Retina (tissue), 1 donor: Measurements from ENCODE around the gene PARP8.
"Not testable (repeated sequence)": the region's sequence is repeated elsewhere in the genome, so short reads cannot be mapped to it uniquely, and the experiment has no call there.

ENCODE experiments used
- DNase-seq: peaks from one replicate; pipeline ENCODE4 v3.0.0-alpha.2; 2016

Gene PARP8

DNA sequence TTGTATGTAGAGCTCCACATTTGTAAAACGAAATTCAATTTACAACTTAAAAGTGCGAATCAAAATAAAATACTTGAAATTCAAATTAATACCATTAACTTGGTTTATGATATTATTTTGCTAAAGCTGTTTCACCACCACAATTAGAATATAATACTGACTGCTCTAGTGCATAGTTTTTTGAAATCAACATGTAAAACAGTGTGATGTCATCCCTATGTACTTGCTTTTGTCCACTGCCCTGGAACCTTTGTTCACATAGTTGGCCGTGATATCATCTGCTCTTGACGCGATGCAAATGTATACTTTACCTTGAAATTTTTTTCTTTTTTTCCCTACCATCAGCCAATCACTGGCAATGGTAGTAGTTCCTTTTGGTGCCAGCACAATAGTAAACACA lies 125.4 kb downstream of the PARP8 start:
- no peak for DNase-seq

DNA sequence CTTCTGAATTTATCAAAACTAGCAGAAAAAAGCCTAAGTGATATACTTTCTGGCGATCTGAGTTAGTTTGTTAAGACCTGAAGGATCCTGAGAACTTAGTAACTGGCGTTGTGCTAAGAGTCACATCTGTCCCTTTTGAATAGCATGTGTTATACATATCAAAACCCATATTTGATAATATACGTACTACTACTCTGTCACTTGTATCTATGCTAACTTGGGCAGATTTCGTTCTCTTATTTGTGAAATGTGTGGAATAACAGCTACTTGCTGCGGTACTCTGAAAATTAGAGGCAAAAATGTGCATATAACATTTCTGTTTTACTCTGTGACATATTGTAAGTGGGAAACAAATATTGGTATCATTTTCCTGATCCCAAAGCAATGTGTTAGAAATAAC lies 126.4 kb downstream of the PARP8 start:
- no peak for DNase-seq

DNA sequence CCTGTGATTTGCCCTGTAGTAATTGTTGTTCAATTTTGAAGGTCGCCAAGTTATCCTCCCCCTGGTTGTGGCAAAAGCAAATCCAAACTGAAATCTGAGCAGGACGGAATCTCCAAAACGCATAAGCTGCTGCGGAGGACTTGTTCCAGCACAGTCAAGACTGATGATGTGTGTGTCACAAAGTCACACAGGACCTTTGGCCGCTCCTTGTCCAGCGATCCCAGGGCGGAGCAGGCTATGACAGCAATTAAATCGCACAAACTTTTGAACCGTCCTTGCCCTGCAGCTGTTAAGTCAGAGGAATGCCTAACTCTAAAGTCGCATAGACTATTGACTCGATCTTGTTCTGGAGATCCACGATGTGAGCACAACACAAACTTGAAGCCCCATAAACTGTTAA lies 128.4 kb downstream of the PARP8 start:
- DNase-seq: no peak

DNA sequence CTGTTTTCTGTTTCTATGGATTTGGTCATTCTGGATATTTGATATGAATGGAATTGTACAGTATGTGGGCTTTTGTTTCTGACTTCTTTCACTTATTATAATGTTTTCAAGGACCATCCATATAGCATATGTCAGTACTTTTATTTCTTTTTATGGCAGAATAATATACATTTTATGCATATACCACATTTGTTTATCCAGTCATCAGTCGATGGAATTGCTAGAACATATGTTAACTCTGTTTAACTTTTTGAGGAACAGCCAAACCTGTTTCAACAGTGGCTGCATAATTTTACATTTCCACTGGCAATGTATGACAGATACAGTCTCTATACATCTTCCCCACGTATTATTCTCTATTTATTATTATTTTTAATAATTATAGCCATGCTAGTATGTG lies 131.6 kb downstream of the PARP8 start:
- DNase-seq: no peak

DNA sequence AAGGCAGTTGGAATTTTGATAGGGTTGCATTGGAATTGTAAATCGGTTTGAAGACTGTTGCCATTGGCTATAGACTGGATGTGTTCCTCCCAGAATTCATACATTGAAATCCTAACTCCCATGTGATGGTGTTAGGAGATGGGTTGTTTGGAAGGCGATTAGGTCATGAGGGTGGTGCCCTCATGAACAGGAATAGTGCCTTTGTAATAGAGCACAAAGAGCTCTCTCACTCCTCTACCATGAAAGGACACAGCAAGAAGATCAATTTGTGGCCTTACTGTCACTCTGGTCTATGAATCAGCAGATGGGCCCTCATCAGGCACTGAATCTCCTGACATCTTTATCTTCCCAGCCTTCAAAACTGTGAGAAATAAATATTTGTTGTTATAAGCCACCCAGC lies 133.2 kb downstream of the PARP8 start:
- no peak for DNase-seq

DNA sequence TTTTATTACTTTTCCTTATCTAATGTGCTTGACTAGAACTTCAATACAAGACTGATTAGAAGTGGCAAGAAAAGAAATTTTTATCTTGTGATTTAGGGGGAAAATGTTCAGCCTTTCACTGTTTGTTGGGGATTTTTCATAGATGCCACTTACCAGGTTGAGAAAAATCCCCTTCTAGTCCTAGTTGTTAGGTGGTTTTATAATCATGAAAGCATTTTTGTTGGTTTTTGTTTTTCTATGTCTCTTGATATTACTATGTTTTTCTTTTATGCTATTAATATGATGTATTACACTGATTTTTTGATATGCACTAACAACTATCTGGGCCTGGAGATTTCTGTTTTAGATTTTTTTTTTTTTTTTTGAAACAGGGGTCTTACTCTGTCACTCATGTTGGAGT lies 134.0 kb downstream of the PARP8 start:
- DNase-seq: no peak

DNA sequence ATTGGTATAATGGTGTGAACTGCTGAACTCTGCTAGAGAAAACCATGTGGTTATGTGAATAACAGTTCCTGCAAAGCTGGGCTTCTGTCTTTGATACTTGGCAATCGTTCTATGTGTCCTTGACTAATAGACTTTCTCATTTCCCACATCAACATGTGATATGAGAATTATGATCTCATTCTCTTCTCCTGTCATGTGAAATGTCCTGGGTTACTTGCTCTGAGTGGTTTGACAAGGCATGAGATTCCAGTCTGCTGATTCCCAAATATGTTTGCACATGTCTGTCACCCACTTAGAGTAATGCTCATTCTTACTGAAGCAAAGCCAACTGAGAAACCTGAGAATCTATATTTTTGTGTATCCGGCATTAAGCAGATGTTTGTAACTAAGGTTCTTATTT lies 141.2 kb downstream of the PARP8 start:
- DNase-seq: no peak

DNA sequence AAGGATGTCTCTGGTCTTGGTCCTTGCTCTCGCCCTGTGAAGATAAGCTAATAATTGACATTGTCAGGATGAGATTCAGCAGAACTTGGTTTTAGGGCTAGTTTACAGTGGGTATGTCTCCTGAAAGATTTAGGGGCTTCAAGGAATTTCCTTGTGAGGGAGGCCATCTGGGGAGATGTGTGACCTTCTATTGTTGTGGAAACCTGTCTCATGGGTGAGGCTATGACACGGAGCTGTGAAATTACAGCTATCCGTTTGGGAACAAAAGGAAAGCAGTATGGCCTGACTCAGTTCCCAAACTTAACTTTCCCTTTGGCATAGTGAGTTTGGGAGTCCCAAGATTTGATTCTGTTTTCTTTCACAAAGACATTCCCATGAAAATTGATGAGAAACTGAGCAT lies 142.0 kb downstream of the PARP8 start:
- no peak for DNase-seq

DNA sequence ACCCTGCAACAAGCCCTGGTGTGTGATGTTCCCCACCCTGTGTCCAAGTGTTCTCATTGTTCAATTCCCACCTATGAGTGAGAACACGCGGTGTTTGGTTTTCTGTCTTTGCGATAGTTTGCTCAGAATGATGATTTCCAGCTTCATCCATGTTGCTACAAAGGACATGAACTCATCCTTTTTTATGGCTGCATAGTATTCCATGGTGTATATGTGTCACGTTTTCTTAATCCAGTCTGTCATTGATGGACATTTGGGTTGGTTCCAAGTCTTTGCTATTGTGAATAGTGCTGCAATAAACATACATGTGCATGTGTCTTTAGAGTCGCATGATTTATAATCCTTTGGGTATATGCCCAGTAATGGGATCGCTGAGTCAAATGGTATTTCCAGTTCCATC lies 145.3 kb downstream of the PARP8 start:
- DNase-seq: not testable (repeated sequence)

DNA sequence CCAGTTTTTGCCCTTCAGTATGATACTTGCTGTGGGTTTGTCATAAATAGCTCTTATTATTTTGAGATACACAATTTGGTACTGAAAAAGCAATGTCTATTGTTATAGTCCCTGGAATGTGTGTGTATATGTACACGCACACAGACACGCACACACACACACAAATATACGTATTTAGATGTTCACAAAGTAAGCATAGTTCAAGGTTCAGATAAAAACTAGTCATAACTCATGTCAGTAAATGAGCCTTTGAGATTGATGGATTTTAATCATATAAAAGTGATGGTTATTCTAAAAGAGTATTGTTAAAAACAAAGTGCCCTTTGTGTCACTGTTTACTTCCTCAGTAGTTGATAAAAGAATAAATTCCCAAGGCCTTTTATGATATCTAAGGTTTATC lies 147.3 kb downstream of the PARP8 start:
- no peak for DNase-seq

DNA sequence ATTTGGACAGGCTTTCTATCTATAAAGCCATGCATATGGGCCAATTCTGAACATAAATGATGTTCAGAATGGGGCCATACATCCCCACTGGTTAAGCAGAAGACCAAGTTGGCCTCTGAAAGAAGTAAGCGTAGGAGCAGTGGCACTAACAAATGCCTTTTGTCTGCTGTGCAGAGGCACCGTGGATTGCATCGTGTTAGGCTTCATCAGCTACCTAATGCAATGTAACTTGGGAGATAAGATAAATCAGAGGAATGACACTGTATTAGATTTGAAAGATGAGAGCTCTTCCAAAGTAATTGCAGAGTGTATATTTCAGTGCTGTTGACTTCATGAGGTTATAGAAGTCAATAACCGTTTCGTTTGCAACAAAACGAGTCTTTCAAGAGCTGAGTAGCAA lies 148.1 kb downstream of the PARP8 start:
- DNase-seq: no peak

DNA sequence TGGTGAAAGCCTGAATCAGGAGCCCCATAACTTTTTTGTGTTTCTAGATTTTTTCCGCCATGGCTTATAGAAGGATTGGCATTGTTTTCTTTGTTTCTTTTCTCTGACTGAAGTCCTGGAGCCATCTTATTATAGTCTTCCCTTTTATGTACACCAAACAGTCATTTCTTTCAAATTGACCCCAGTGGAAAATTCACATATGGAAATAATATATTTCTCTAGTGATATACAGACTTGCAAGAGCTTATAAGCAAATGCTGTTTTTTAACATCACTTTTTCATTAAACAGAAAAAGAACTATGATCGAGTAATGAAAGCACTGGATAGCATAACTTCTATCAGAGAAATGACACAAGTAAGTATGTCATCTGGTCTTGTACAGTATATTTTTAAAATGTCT lies 155.6 kb downstream of the PARP8 start:
- no peak for DNase-seq

DNA sequence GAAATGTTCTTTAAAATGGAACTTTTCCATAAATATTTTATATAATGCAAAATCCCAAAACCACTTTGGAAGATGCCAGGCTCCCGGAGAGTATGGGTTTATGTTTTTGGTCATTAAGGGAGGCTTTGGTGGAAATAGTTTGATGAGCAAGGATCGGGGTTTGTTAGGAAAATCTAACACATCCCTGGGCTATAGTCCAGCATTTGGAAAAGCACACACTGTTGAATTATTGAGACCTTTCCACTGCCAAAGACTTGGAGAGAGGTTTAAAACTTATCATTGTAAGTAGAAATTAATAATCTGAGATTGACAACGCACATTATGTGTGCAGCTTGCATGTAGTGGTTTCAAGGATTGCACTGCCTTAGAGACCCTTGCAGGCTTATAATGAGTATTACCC lies 156.3 kb downstream of the PARP8 start:
- DNase-seq: no peak

DNA sequence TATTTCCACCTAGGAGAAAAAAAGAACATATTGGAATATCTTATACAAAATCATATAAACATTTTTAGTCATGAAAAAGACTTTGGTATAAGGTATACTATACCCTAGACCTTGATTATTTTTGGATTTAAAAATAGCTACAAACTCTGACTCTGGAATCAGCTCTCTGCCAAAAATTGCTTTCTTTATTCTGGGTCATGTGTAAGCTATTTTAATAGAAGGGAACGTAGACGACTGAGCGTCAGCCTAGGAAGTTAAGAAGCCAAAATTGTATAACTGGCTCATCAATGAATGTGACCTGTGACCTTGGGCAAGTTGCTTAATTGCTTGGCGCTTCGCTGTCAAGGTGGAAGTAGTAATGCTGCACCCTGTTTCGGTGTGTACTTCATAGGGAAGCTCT lies 157.1 kb downstream of the PARP8 start:
- DNase-seq: no peak

DNA sequence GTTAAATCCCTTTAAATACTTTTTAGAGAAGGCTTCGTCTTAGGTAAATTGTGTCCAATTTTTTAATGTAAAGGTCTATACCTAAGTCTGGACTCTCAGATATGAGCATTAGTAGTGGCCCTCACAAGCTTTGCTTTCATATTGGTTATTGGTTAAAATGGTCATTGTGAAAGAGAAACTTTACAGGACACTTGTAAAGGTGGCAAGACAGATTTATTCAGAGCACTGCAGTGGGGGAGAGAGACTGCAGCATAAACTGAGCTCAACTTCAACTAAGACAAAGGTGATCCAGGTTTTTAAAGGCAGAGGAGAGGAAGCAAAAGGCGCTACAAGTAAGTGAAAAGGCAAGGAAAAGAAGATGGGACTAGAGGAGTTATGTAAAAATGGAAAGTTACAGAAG lies 157.7 kb downstream of the PARP8 start:
- no peak for DNase-seq

DNA sequence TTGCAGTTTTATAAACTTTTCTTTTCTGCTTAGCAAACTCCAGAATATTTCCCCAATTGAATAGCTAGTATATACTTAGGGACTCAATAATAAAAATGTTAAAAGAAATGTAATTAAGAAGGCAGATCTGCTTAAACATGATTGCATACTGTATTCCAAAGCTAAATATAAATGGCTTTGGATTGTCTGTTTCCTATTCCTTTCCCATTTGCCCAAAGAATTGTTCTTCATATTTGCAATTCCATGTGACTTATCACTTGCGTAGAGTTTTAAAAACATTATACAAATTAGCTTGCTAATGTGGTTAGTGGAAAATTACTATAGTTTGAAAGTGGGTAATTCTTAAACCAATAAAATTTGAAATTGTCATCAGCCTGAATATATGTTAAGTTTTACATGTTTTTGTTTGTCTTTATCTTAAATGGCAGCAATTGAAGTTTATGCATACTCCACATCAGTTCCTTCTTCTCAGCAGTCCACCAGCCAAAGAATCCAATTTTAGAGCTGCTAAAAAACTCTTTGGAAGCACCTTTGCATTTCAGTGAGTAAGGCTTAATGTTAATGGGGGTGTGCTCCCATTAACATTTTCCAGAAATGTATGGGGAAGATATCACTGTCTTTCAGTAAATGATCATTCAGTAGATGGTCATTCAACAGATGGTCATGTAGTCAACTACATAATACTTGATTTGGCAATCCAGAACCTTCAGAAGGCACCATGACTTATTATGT lies 161.2 kb downstream of the PARP8 start:
- DNase-seq: no peak

DNA sequence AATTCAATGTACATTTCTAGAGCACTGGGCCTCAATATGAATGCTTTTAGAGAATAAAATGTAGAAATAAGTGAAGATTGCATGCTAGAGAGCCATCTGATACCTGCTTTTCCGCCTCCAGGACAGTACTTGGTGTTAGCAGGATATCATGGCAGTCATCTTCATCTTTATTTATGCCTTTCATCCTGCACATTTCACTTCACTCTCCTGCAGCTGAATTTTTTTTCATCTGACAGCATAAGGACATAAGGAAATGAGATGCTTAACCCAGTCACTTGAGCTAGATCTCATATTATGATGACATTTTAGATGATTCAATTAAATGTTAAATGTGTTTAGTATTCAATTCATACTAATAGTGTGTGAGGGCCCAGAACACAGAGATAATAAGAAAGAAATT lies 162.6 kb downstream of the PARP8 start:
- DNase-seq: no peak

DNA sequence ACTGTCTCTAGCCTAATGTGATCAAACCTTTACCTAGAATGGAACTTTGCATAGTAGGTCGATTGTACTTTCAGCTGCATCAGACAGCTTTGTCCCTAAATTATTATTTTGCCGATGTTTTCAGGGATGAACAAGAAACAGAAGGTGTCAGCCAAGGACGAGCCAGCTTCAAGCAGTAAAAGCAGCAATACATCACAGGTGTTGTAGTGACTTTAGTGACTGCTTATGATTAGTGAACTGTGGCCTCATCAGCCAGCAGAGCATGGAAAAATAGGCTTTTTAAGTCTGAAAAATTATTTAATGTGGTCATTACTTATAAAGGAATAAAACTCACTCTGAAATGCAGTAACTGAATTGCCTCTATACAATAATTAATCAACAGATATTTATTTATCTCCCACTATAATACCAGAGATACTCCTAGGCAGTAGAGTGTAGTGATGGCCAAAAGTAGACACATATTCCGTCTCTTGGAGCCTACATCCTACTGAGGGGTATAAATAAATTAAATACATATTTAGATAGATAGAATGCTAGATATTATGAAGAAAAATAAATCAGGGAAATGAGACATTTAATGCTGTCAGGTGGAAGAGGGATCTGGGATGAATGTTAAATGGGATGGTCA lies 166.3 kb downstream of the PARP8 start:
- DNase-seq: no peak

DNA sequence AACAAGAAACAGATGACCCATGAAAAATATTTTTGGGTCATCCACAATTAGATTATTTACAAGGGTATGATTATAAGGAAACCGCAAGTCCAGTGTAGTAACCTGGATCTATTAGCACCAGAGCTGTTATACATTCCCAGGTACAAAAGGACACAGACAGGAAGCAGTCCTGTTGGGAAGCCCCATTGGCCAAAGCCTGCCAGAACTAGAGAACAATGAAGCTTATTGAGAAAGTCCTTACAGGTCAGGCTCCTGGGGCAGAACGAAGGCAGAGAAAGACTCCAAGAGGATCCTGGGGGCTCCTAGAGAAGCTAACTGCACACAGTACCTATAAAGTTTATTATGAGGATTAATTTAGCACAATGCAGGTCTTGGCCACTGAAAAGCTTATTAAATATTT lies 169.9 kb downstream of the PARP8 start:
- no peak for DNase-seq

DNA sequence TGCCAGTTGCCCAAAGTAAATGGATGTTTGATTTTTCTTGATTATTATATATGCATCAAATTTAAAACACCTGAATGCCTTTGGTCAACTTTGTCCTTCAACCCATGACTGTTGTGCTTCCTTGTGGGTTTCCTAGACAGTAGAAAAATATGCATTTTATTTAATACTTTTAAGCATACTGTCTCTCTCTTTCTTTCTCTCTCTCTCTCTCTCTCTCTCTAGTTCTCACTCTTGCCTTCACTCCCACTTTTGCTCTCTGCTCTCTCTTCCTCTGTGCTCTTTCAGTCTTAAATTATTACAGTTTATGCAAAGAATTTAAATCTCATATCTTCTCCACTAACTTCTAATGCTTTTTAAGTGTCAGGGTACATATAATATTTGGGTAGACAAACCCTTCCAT lies 173.0 kb downstream of the PARP8 start:
- DNase-seq: no peak

DNA sequence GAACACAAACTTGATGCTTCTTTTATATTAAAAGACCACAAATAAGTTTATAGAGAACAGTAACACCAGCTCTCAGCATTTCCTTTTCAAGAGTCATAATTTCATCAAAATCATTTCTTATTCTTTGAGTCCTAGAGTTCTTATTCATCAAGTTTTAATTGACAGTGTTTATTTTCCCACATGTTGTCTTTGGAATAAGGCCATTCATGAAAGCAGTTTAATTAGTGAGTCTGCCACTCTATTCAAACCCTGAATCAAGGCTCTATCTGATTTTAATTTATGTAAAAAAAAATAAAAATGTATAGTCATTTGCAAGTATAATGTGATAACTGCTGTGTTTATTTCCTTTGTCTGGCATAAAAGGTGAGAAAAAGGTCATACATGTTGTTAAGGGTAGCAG lies 176.7 kb downstream of the PARP8 start:
- DNase-seq: no peak

DNA sequence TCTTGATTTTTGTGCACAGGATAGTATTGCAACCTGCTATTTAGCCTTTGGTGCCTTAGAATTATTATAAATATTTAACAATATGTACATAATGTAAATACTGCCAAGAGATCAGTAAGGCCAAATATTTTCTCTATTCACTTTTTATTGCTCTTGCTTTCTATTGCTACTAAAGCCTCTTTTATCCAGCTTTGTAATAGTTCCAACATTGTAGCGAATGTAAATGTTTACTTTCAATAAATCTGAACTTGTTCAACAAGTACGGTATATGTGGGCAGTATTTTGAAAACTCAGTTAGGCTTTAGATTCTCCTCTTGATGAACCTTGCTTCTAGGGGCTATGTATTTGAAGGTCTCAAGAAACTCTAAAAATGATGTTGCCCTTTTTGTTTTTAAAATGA lies 179.8 kb downstream of the PARP8 start:
- no peak for DNase-seq

DNA sequence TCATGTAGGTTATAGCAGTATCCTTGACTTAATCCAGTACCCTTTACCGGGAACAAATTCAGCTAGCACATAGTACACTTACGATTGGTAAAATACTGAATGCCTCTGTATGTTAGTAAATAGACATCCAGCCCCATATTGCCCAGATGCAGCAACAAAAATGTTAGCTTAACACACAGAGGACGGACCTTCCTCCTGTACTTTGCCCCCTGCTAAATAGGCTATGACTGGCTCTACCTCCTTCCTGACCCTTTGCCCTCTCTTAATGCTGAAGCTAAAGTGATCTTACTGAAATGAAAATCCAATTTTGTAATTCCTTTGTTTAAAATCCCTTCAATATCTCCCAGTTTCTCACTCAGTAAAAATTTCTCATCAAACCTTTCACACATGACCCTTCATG lies 183.1 kb downstream of the PARP8 start:
- DNase-seq: no peak

DNA sequence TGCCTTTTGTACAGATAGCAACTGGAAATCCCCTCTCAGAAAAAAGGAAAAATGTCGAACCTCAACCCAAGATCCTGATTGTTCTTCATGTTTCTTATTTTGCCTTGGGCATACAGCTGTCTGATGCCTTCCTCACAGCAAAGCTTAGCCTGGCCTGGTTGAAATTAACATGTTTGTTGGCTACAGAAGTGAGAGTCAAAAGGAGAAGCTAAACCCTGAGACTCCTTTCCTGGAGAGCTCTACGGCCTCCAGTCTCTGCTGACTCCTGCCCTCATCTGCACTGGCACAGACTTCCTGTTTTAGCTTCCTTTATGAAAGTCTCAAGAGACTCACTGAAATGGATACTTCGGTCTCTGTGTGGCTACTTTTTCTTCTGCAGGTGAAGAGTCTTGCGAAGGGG lies 186.7 kb downstream of the PARP8 start:
- no peak for DNase-seq

DNA sequence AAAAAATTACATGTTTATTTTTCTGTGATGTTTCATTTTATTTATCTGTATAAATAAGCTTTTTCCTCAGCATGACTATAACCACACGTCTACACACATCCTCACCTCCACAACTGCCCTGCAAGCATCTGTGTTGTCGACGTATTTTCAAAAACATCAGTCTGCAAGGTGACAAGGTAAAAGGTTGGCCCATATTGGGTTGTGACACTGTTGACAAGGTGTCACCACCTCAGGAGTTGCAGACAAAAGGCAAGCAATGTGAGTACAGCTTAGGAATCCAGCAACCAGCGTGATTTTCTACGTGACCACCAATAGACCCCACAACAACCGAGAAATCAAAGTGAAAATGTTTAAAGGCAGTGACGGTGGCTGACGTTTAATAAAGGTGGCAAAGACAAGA lies 187.6 kb downstream of the PARP8 start:
- no peak for DNase-seq
